Measurements from ENCODE around the gene NCK2.

The NCK2 gene

GRCh38 chr2:105836341-105836740 is 91.6 kb downstream of the NCK2 start:
- no peak overlapping the region for H3K14ac ChIP-seq (ENCODE audit: low read length)
- no peak overlapping the region for H2BK120ac ChIP-seq (ENCODE audit: low read depth, low read length)
- no peak overlapping the region for H3K4ac ChIP-seq (ENCODE audit: low read length)
- H3K27ac ChIP-seq (replicated peaks; ENCODE audit: low read length) = no peak overlapping the region
- H2BK5ac ChIP-seq (ENCODE audit: low read length) = no peak overlapping the region
- no peak overlapping the region for H3K23ac ChIP-seq (ENCODE audit: low read depth, low read length, poor library complexity)
- H3K4me2 ChIP-seq (ENCODE audit: insufficient read depth, low read length, poor library complexity, severe bottlenecking) = no peak overlapping the region
- no peak overlapping the region for H3K4me3 ChIP-seq (ENCODE audit: low read length in 2 of 2)
- no peak for DNase-seq (ENCODE audit: low spot score)
- H2BK12ac ChIP-seq (ENCODE audit: low read length) = no peak overlapping the region
- no peak overlapping the region for H3K18ac ChIP-seq (ENCODE audit: low read length)
- no peak overlapping the region for H2AK5ac ChIP-seq (ENCODE audit: low read depth, low read length)
- H3K9me3 ChIP-seq (replicated peaks in 1 of 2; ENCODE audit: control insufficient read depth in 2 of 2, insufficient read depth in 1 of 2, low read depth in 1 of 2, low read length in 2 of 2) = peaks cover 8 to 37% of the 10 kb centered on the region in 2 donors
- no peak overlapping the region for H3K9ac ChIP-seq (ENCODE audit: low read depth, low read length, poor library complexity)
- no peaks in the 10 kb centered on the region for H3K79me1 ChIP-seq (ENCODE audit: low read depth, low read length)
- no peak overlapping the region for H2AFZ ChIP-seq (ENCODE audit: low read length)
- H3K27me3 ChIP-seq (ENCODE audit: control insufficient read depth in 3 of 3, insufficient read depth in 3 of 3, low read depth in 1 of 3, low read length in 3 of 3) = no peaks in the 10 kb centered on the region
- no peak overlapping the region for H4K91ac ChIP-seq (ENCODE audit: low read depth, low read length, poor library complexity)
- H4K8ac ChIP-seq (ENCODE audit: low read depth, low read length) = no peak overlapping the region
- WGBS, 2 donors (ENCODE audit: extremely low coverage in 2 of 2, insufficient read length in 2 of 2, insufficient replicate concordance in 1 of 2) = no CpG with 5 or more reads among the region's 4 CpGs
- peaks cover 0 to 2% of the 10 kb centered on the region in 2 donors for H3K4me1 ChIP-seq (ENCODE audit: control insufficient read depth in 2 of 2, insufficient read depth in 1 of 2, low read depth in 1 of 2, low read length in 2 of 2)
- H3K36me3 ChIP-seq (replicated peaks in 1 of 2; ENCODE audit: control insufficient read depth in 2 of 2, insufficient read depth in 2 of 2, low read length in 2 of 2) = no peaks in the 10 kb centered on the region
- no peak overlapping the region for H2BK15ac ChIP-seq (ENCODE audit: low read length)

GRCh38 chr2:105836840-105837692 is 92.4 kb downstream of the NCK2 start:
- Histone ChIP-seq H3K4me1 (ENCODE audit: control insufficient read depth in 2 of 2, insufficient read depth in 1 of 2, low read depth in 1 of 2, low read length in 2 of 2) (peaks cover 0 to 2% of the 10 kb centered on the region in 2 donors), H2BK12ac (ENCODE audit: low read length) (no peak overlapping the region), H3K4me3 (ENCODE audit: low read length in 2 of 2) (no peak overlapping the region), H3K4me2 (ENCODE audit: insufficient read depth, low read length, poor library complexity, severe bottlenecking) (no peak overlapping the region), H3K23ac (ENCODE audit: low read depth, low read length, poor library complexity) (no peak overlapping the region), H3K9me3 (replicated peaks in 1 of 2; ENCODE audit: control insufficient read depth in 2 of 2, insufficient read depth in 1 of 2, low read depth in 1 of 2, low read length in 2 of 2) (peaks cover 8 to 31% of the 10 kb centered on the region in 2 donors), H2BK120ac (ENCODE audit: low read depth, low read length) (no peak overlapping the region), H2AK5ac (ENCODE audit: low read depth, low read length) (no peak overlapping the region), H3K79me1 (ENCODE audit: low read depth, low read length) (no peaks in the 10 kb centered on the region), H3K27ac (replicated peaks; ENCODE audit: low read length) (no peak overlapping the region), H3K9ac (ENCODE audit: low read depth, low read length, poor library complexity) (no peak overlapping the region), H3K4ac (ENCODE audit: low read length) (no peak overlapping the region), H4K8ac (ENCODE audit: low read depth, low read length) (no peak overlapping the region), H2AFZ (ENCODE audit: low read length) (no peak overlapping the region), H3K14ac (ENCODE audit: low read length) (no peak overlapping the region), H2BK5ac (ENCODE audit: low read length) (no peak overlapping the region), H3K36me3 (replicated peaks in 1 of 2; ENCODE audit: control insufficient read depth in 2 of 2, insufficient read depth in 2 of 2, low read length in 2 of 2) (no peaks in the 10 kb centered on the region), H3K27me3 (ENCODE audit: control insufficient read depth in 3 of 3, insufficient read depth in 3 of 3, low read depth in 1 of 3, low read length in 3 of 3) (no peaks in the 10 kb centered on the region), H2BK15ac (ENCODE audit: low read length) (no peak overlapping the region), H4K91ac (ENCODE audit: low read depth, low read length, poor library complexity) (no peak overlapping the region), H3K18ac (ENCODE audit: low read length) (no peak overlapping the region)
- DNase-seq (ENCODE audit: low spot score) = no peak
- no CpG with 5 or more reads among the region's 5 CpGs for WGBS, 2 donors (ENCODE audit: extremely low coverage in 2 of 2, insufficient read length in 2 of 2, insufficient replicate concordance in 1 of 2)

GRCh38 chr2:105839793-105840192 is 95.1 kb downstream of the NCK2 start:
- H3K4ac ChIP-seq (ENCODE audit: low read length) = no peak overlapping the region
- no peak overlapping the region for H4K8ac ChIP-seq (ENCODE audit: low read depth, low read length)
- H4K91ac ChIP-seq (ENCODE audit: low read depth, low read length, poor library complexity) = no peak overlapping the region
- H3K4me3 ChIP-seq (ENCODE audit: low read length in 2 of 2) = no peak overlapping the region
- no peak overlapping the region for H2BK15ac ChIP-seq (ENCODE audit: low read length)
- H3K36me3 ChIP-seq (replicated peaks in 1 of 2; ENCODE audit: control insufficient read depth in 2 of 2, insufficient read depth in 2 of 2, low read length in 2 of 2) = peaks cover 0 to 4% of the 10 kb centered on the region in 2 donors
- no peak overlapping the region for H2AFZ ChIP-seq (ENCODE audit: low read length)
- no peak overlapping the region for H3K18ac ChIP-seq (ENCODE audit: low read length)
- no peaks in the 10 kb centered on the region for H3K79me1 ChIP-seq (ENCODE audit: low read depth, low read length)
- no peak overlapping the region for H2BK12ac ChIP-seq (ENCODE audit: low read length)
- no peak overlapping the region for H3K23ac ChIP-seq (ENCODE audit: low read depth, low read length, poor library complexity)
- WGBS, 2 donors (ENCODE audit: extremely low coverage in 2 of 2, insufficient read length in 2 of 2, insufficient replicate concordance in 1 of 2) = no CpG with 5 or more reads among the region's 4 CpGs
- H3K9ac ChIP-seq (ENCODE audit: low read depth, low read length, poor library complexity) = no peak overlapping the region
- H3K9me3 ChIP-seq (replicated peaks in 1 of 2; ENCODE audit: control insufficient read depth in 2 of 2, insufficient read depth in 1 of 2, low read depth in 1 of 2, low read length in 2 of 2) = peaks cover 8 to 26% of the 10 kb centered on the region in 2 donors
- DNase-seq (ENCODE audit: low spot score) = no peak
- no peak overlapping the region for H3K27ac ChIP-seq (replicated peaks; ENCODE audit: low read length)
- no peak overlapping the region for H2BK5ac ChIP-seq (ENCODE audit: low read length)
- H2AK5ac ChIP-seq (ENCODE audit: low read depth, low read length) = no peak overlapping the region
- no peak overlapping the region for H2BK120ac ChIP-seq (ENCODE audit: low read depth, low read length)
- H3K4me2 ChIP-seq (ENCODE audit: insufficient read depth, low read length, poor library complexity, severe bottlenecking) = no peak overlapping the region
- H3K4me1 ChIP-seq (ENCODE audit: control insufficient read depth in 2 of 2, insufficient read depth in 1 of 2, low read depth in 1 of 2, low read length in 2 of 2) = peaks cover 2% of the 10 kb centered on the region in 2 donors
- H3K27me3 ChIP-seq (ENCODE audit: control insufficient read depth in 3 of 3, insufficient read depth in 3 of 3, low read depth in 1 of 3, low read length in 3 of 3) = no peaks in the 10 kb centered on the region
- no peak overlapping the region for H3K14ac ChIP-seq (ENCODE audit: low read length)

- Histone ChIP-seq H3K14ac (ENCODE audit: low read length) (no peak overlapping the region), H2BK120ac (ENCODE audit: low read depth, low read length) (no peak overlapping the region), H3K9me3 (replicated peaks in 1 of 2; ENCODE audit: control insufficient read depth in 2 of 2, insufficient read depth in 1 of 2, low read depth in 1 of 2, low read length in 2 of 2) (peaks cover 8 to 17% of the 10 kb centered on the region in 2 donors), H3K4ac (ENCODE audit: low read length) (no peak overlapping the region), H3K4me3 (ENCODE audit: low read length in 2 of 2) (no peak overlapping the region), H2AK5ac (ENCODE audit: low read depth, low read length) (no peak overlapping the region), H3K4me1 (ENCODE audit: control insufficient read depth in 2 of 2, insufficient read depth in 1 of 2, low read depth in 1 of 2, low read length in 2 of 2) (peaks cover 2% of the 10 kb centered on the region in 2 donors), H3K79me1 (ENCODE audit: low read depth, low read length) (no peaks in the 10 kb centered on the region), H4K8ac (ENCODE audit: low read depth, low read length) (no peak overlapping the region), H2BK5ac (ENCODE audit: low read length) (no peak overlapping the region), H3K27ac (replicated peaks; ENCODE audit: low read length) (no peak overlapping the region), H3K9ac (ENCODE audit: low read depth, low read length, poor library complexity) (no peak overlapping the region), H3K18ac (ENCODE audit: low read length) (no peak overlapping the region), H2BK15ac (ENCODE audit: low read length) (no peak overlapping the region), H3K27me3 (ENCODE audit: control insufficient read depth in 3 of 3, insufficient read depth in 3 of 3, low read depth in 1 of 3, low read length in 3 of 3) (no peaks in the 10 kb centered on the region), H2AFZ (ENCODE audit: low read length) (no peak overlapping the region), H2BK12ac (ENCODE audit: low read length) (no peak overlapping the region), H3K36me3 (replicated peaks in 1 of 2; ENCODE audit: control insufficient read depth in 2 of 2, insufficient read depth in 2 of 2, low read length in 2 of 2) (peaks cover 0 to 4% of the 10 kb centered on the region in 2 donors), H4K91ac (ENCODE audit: low read depth, low read length, poor library complexity) (no peak overlapping the region), H3K23ac (ENCODE audit: low read depth, low read length, poor library complexity) (no peak overlapping the region), H3K4me2 (ENCODE audit: insufficient read depth, low read length, poor library complexity, severe bottlenecking) (no peak overlapping the region)
- no peak for DNase-seq (ENCODE audit: low spot score)
- WGBS, 2 donors (ENCODE audit: extremely low coverage in 2 of 2, insufficient read length in 2 of 2, insufficient replicate concordance in 1 of 2) = no CpG with 5 or more reads among the region's 4 CpGs
These were observed 96.2 kb downstream of the NCK2 start for GRCh38 chr2:105840933-105841332.
